Naive thymus-derived CD4-positive, alpha-beta T cell (primary cell): ENCODE results near the gene ESAM. TPM values are rescaled to one million over a fixed set of nuclear protein-coding genes. Genes with fewer than 3 reads are reported as not detected.
A peak's percentile ranks its signal among the peaks of the same experiment; 100 is the strongest.

ENCODE experiments used
- ATAC-seq: fragments of 150-1000 bp; cut with Tn5 transposase; 2 replicates; pipeline ENCODE4 v1.10.0; 2021; ENCODE audit warnings: mild to moderate bottlenecking, moderate library complexity
- CTCF ChIA-PET: fragments of 350-600 bp; sonication (Branson Sonifier 250); formaldehyde crosslinking; loops from one replicate; lab custom pipeline; 2021; ENCODE audit warnings: antibody characterized with exemption; lab: Charles Lee
- POLR2A ChIA-PET: fragments of 350-600 bp; sonication (Branson Sonifier 250); formaldehyde crosslinking; loops from one replicate; lab custom pipeline; 2021; ENCODE audit warnings: antibody characterized with exemption, inconsistent platforms; lab: Charles Lee
- DNase-seq, 9 donors: peaks; one replicate each; pipeline versions ENCODE4 v3.0.0 to v3.0.0-alpha.2; 2020 to 2022; ENCODE audit warnings: mixed read lengths in 1 of 9
- H3K27ac ChIP-seq: one replicate; pipeline ENCODE4 v1.7.0; 2013; ENCODE audit warnings: mild to moderate bottlenecking, low read depth, low read length, moderate library complexity
- H3K27me3 ChIP-seq, 2 donors: one replicate each; pipeline ENCODE4 v1.7.0; 2013; ENCODE audit warnings: low read length in 2 of 2, mild to moderate bottlenecking in 2 of 2, moderate library complexity in 2 of 2; ENCODE audit not compliant: control insufficient read depth in 2 of 2, insufficient read depth in 2 of 2
- H3K36me3 ChIP-seq, 3 experiments: 1 replicate in 2 of 3; 2 replicates in 1 of 3; pipeline ENCODE4 v1.7.0; 2013; ENCODE audit warnings: low read length in 3 of 3, mild to moderate bottlenecking in 3 of 3, moderate library complexity in 1 of 3; ENCODE audit not compliant: insufficient read depth in 3 of 3, control insufficient read depth in 2 of 3
- H3K4me1 ChIP-seq, 2 donors: one replicate each; pipeline ENCODE4 v1.7.0; 2013; ENCODE audit warnings: low read length in 2 of 2, mild to moderate bottlenecking in 2 of 2, moderate library complexity in 1 of 2; ENCODE audit not compliant: control insufficient read depth in 2 of 2, insufficient read depth in 2 of 2
- H3K4me3 ChIP-seq: 2 replicates; pipeline ENCODE4 v1.7.0; 2013; ENCODE audit warnings: mild to moderate bottlenecking, low read length
- H3K9me3 ChIP-seq, 3 experiments: 1 replicate in 2 of 3; 2 replicates in 1 of 3; pipeline ENCODE4 v1.7.0; 2013; ENCODE audit warnings: low read length in 3 of 3; ENCODE audit not compliant: control insufficient read depth in 2 of 3
- H3K27ac Mint-ChIP-seq, 9 donors: one replicate each; pipeline ENCODE4 v1.8.0; 2020 to 2022; ENCODE audit warnings: mixed read lengths in 9 of 9, mild to moderate bottlenecking in 8 of 9, moderate library complexity in 5 of 9, inconsistent platforms in 2 of 9
- H3K27me3 Mint-ChIP-seq, 5 donors: one replicate each; pipeline ENCODE4 v1.8.0; 2021 to 2022; ENCODE audit warnings: mixed read lengths in 5 of 5, mild to moderate bottlenecking in 1 of 5
- H3K36me3 Mint-ChIP-seq, 5 donors: one replicate each; pipeline ENCODE4 v1.8.0; 2020 to 2022; ENCODE audit warnings: mixed read lengths in 5 of 5, mild to moderate bottlenecking in 3 of 5, inconsistent platforms in 1 of 5
- H3K4me1 Mint-ChIP-seq, 7 donors: one replicate each; pipeline ENCODE4 v1.8.0; 2020 to 2022; ENCODE audit warnings: mixed read lengths in 7 of 7, mild to moderate bottlenecking in 3 of 7, inconsistent platforms in 1 of 7
- H3K4me3 Mint-ChIP-seq, 10 donors: one replicate each; pipeline ENCODE4 v1.8.0; 2020 to 2022; ENCODE audit warnings: mild to moderate bottlenecking in 10 of 10, mixed read lengths in 10 of 10, moderate library complexity in 6 of 10, inconsistent platforms in 2 of 10
- H3K9me3 Mint-ChIP-seq, 11 donors: one replicate each; pipeline ENCODE4 v1.8.0; 2020 to 2022; ENCODE audit warnings: mixed read lengths in 11 of 11, mild to moderate bottlenecking in 4 of 11, inconsistent platforms in 1 of 11, moderate library complexity in 1 of 11
- intact Hi-C, 2 donors: fragments of 100-400 bp; cut with micrococcal nuclease; formaldehyde crosslinking; loops; one replicate each; pipeline ENCODE4 v1.15.1; 2023
- polyA plus RNA-seq, 2 donors: library from polyadenylated mRNA; unstranded; fragments of 300-500 nt; fragmentation: Illumina TruSeq; gene quantifications; one replicate each; pipeline ENCODE4 v1.2.3, GENCODE V29; 2021
- total RNA-seq, 6 experiments: library from RNA in 5 of 6; stranded (reverse) in 5 of 6; gene quantifications; 1 replicate in 5 of 6; 2 replicates in 1 of 6; pipeline ENCODE4 v1.2.3 and lab custom pipeline; 2021 to 2026

ESAM gene
- total and polyA plus RNA-seq, 7 experiments from 2014 or later, result 0.39 to 4.1 (median 1.9) TPM

DNA sequence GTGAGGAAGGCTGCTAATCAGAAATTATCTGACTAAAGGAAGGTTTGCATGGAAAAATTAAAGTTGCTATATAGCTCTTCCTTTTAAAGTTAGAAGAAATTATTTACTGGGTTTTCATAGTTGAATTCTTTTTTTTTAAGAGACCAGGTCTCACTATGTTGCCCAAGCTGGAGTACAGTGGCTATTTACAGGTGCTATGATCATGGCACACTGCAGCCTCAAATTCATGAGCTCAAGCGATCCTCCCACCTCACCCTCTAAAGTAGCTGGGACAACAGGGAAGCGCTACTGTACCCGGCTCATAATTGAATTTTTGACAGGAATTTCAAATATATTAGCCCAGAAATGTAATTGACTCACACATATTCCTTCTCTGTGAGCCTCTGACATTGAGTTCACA, 34.2 kb upstream of the ESAM start:
- ATAC-seq (no peak), DNase-seq (no peak)
- Histone ChIP-seq H3K27me3 (no peaks in the 10 kb centered on the region), H3K4me3 (no peak overlapping the region), H3K4me1 (peaks cover 8 to 14% of the 10 kb centered on the region in 2 donors), H3K36me3 (peaks cover 0 to 3% (median 0%) of the 10 kb centered on the region in 3 experiments), H3K9me3 (no peaks in the 10 kb centered on the region), H3K27ac (no peak overlapping the region)
- Mint-ChIP-seq H3K4me3 (no peak overlapping the region), H3K4me1 (peaks cover 19 to 50% (median 42%) of the 10 kb centered on the region in 7 donors), H3K27ac (no peak overlapping the region), H3K9me3 (no peaks in the 10 kb centered on the region), H3K36me3 (no peaks in the 10 kb centered on the region), H3K27me3 (no peaks in the 10 kb centered on the region)
- POLR2A ChIA-PET, result interaction anchor here (0.6 to 1.1 kb wide), 2 partner anchors 9 to 124 kb away, joined by 3 read pairs; no protein-coding TSS in a partner anchor
- CTCF ChIA-PET, result interaction anchor here (5.4 kb wide), 1 partner anchor 126 kb away, joined by 51 read pairs; no protein-coding TSS in a partner anchor
- intact Hi-C loops, result loop anchor here in 1 of 2 donors (5.0 kb wide), 1 partner anchor 1091 kb away; the partner anchor contains the start of gene HYLS1

DNA sequence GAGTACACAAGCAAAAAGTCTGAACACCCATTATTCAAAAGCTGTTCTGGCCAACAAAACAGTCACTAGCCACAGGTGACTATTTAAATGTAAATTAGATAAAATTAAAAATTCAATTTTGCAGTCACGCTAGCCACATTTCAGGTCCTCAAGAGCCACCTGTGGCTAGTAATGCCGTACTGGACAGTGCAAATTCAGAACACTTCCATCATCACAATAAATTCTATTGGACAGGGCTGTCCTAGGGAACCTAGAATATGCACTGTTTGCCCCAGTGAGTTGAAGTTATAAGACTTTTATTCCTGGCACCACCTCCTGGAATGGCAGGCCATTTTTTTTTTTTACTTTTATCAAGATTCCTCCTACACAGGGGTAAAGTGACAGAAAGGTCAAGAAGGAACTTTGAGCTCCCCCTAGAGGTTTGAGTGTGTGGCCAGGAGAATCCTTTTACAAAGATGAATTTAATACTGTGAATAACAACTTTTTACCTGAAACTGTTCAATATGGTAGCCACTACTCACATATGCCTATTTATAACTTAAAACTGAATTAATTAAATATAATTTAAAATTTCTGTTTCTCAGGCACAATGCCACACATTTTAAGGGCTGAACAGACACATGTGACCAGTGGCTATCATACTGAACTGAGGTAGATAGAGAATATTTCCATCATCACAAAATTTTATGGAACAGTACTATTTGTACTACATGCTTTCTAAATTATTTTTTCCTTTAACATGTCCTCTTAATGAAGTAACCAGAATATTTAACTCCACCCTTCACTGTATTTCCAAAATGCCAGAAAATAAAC, 31.6 kb upstream of the ESAM start:
- Histone ChIP-seq H3K9me3 (no peaks in the 10 kb centered on the region), H3K4me1 (peaks cover 2 to 3% of the 10 kb centered on the region in 2 donors), H3K36me3 (no peaks in the 10 kb centered on the region), H3K27me3 (no peaks in the 10 kb centered on the region), H3K27ac (no peak overlapping the region), H3K4me3 (no peak overlapping the region)
- ChIA-PET CTCF (interaction anchor here (0.8 to 5.4 kb wide), 12 partner anchors 10 to 149 kb away, joined by 3 to 51 read pairs (median 4); partner anchors contain the start of genes SIAE and SPA17), POLR2A (interaction anchor here (1.1 to 1.4 kb wide), 4 partner anchors 18 to 47 kb away, joined by 3 to 9 read pairs (median 4); no protein-coding TSS in a partner anchor)
- Mint-ChIP-seq H3K9me3 (no peaks in the 10 kb centered on the region), H3K4me3 (no peak overlapping the region), H3K36me3 (no peaks in the 10 kb centered on the region), H3K4me1 (peaks cover 17 to 45% (median 41%) of the 10 kb centered on the region in 7 donors), H3K27me3 (no peaks in the 10 kb centered on the region), H3K27ac (peak overlapping the region in 1 of 9 donors; percentile 2)
- intact Hi-C loops, result loop anchor here (1.0 to 2.0 kb wide), 5 partner anchors 17 to 149 kb away; no protein-coding TSS in a partner anchor
- DNase-seq, result peak in 6 of 9 donors; percentile 5 to 50 (median 40)
- ATAC-seq, result peak; percentile 84

DNA sequence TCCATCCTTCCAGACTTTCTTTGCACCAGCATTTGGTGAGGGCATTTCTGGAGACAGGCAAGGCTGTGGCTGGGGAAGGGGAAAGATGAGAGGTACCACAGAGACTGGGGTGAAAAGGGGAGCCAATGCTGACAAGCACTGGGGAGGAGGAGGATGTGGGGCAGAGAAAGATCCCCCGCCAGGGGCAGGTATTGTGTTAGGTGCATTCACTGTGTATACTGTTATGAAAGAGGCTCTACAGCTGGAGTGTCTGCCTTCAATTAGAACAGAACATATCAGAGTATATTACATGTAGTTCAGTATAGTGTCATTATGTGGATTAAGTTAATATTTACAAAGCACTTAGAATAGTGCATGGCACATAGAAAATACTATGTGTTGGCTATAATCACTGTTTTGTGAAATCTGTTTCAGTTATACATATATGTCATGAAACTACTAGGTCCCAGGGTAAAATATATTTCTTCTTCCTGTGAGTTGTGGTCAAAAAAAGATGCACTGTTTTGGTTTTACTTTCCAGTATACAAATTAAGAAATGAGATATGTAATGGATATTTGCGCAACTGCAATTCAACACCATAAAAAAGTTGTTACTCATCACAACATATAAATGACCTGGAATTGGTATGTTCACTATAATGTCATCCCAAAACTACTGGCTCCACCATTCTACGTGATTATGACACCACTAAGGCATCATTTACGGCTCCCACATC, 29.7 kb upstream of the ESAM start:
- Histone ChIP-seq H3K9me3 (no peaks in the 10 kb centered on the region), H3K36me3 (no peaks in the 10 kb centered on the region), H3K4me1 (no peaks in the 10 kb centered on the region), H3K27me3 (no peaks in the 10 kb centered on the region), H3K27ac (no peak overlapping the region), H3K4me3 (no peak overlapping the region)
- H3K9me3 Mint-ChIP-seq, result no peaks in the 10 kb centered on the region
- peak overlapping the region in 1 of 10 donors; percentile 21 for H3K4me3 Mint-ChIP-seq
- ATAC-seq (no peak), DNase-seq (no peak)
- H3K27ac Mint-ChIP-seq, result peak overlapping the region in 1 of 9 donors; percentile 1
- H3K27me3 Mint-ChIP-seq, result no peaks in the 10 kb centered on the region
- intact Hi-C loops, result loop anchor here in 1 of 2 donors (2.0 kb wide), 1 partner anchor 15 kb away; no protein-coding TSS in a partner anchor
- ChIA-PET CTCF (interaction anchor here (0.7 to 5.4 kb wide), 2 partner anchors 122 to 171 kb away, joined by 3 to 51 read pairs; no protein-coding TSS in a partner anchor), POLR2A (no interaction called here)
- peaks cover 13 to 39% (median 31%) of the 10 kb centered on the region in 7 donors for H3K4me1 Mint-ChIP-seq
- H3K36me3 Mint-ChIP-seq, result no peaks in the 10 kb centered on the region

- Mint-ChIP-seq H3K27me3 (no peaks in the 10 kb centered on the region), H3K4me3 (no peak overlapping the region), H3K36me3 (no peaks in the 10 kb centered on the region), H3K4me1 (peaks cover 13 to 39% (median 31%) of the 10 kb centered on the region in 7 donors), H3K9me3 (no peaks in the 10 kb centered on the region), H3K27ac (no peak overlapping the region)
- ATAC-seq (no peak), DNase-seq (no peak)
- Histone ChIP-seq H3K9me3 (no peaks in the 10 kb centered on the region), H3K36me3 (no peaks in the 10 kb centered on the region), H3K4me1 (no peaks in the 10 kb centered on the region), H3K4me3 (no peak overlapping the region), H3K27ac (no peak overlapping the region), H3K27me3 (no peaks in the 10 kb centered on the region)
- intact Hi-C loops, result no loop called here
- CTCF ChIA-PET, result interaction anchor here (0.9 to 1.6 kb wide), 4 partner anchors 10 to 120 kb away, joined by 3 to 5 read pairs (median 3); no protein-coding TSS in a partner anchor
- POLR2A ChIA-PET, result no interaction called here
Observed at GRCh38 chr11:124788521-124788920, 26.4 kb upstream of the ESAM start.

GRCh38 chr11:124784051-124784450, 22.0 kb upstream of the ESAM start:
- H3K9me3 ChIP-seq, result no peaks in the 10 kb centered on the region
- no peak overlapping the region for H3K4me3 ChIP-seq
- intact Hi-C loops, result no loop called here
- H3K36me3 Mint-ChIP-seq, result peaks cover 0 to 4% (median 3%) of the 10 kb centered on the region in 5 donors
- ChIA-PET POLR2A (no interaction called here), CTCF (interaction anchor here (0.9 to 2.0 kb wide), 2 partner anchors 10 to 115 kb away, joined by 4 to 6 read pairs; no protein-coding TSS in a partner anchor)
- ATAC-seq (no peak), DNase-seq (no peak)
- H3K4me3 Mint-ChIP-seq, result no peak overlapping the region
- H3K4me1 Mint-ChIP-seq, result peaks cover 0 to 21% (median 7%) of the 10 kb centered on the region in 7 donors
- H3K27ac ChIP-seq, result no peak overlapping the region
- H3K27me3 Mint-ChIP-seq, result no peaks in the 10 kb centered on the region
- no peaks in the 10 kb centered on the region for H3K27me3 ChIP-seq
- H3K36me3 ChIP-seq, result no peaks in the 10 kb centered on the region
- no peaks in the 10 kb centered on the region for H3K9me3 Mint-ChIP-seq
- H3K4me1 ChIP-seq, result no peaks in the 10 kb centered on the region
- no peak overlapping the region for H3K27ac Mint-ChIP-seq

DNA sequence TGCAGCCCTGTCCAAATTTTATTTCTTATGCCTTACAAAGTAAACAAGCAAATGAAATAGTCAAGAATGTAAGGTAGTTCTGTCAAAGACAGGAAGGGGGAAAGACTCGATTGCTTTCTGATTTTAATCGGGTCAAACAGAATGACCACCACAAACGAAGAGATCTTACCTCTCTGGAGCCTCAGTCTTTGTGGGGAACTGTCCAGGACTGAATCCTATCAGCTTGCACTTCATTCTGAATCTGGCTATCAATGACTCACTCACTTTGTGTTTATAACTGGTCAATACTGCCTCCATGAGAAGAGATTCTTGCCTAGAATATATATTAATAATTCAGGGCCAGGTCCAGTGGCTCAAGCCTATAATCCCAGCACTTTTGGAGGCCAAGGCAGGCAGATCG, 20.9 kb upstream of the ESAM start:
- H3K4me1 ChIP-seq, result peaks cover 0 to 5% of the 10 kb centered on the region in 2 donors
- CTCF ChIA-PET, result interaction anchor here (0.6 to 2.0 kb wide), 3 partner anchors 19 to 140 kb away, joined by 3 to 8 read pairs (median 6); no protein-coding TSS in a partner anchor
- DNase-seq, result no peak
- Mint-ChIP-seq H3K36me3 (peaks cover 0 to 12% (median 6%) of the 10 kb centered on the region in 5 donors), H3K27me3 (no peaks in the 10 kb centered on the region), H3K4me3 (no peak overlapping the region), H3K9me3 (no peaks in the 10 kb centered on the region), H3K27ac (no peak overlapping the region), H3K4me1 (peaks cover 0 to 29% (median 14%) of the 10 kb centered on the region in 7 donors)
- POLR2A ChIA-PET, result no interaction called here
- H3K27me3 ChIP-seq, result no peaks in the 10 kb centered on the region
- no peak overlapping the region for H3K4me3 ChIP-seq
- intact Hi-C loops, result no loop called here
- H3K27ac ChIP-seq, result no peak overlapping the region
- H3K36me3 ChIP-seq, result no peaks in the 10 kb centered on the region
- H3K9me3 ChIP-seq, result no peaks in the 10 kb centered on the region
- ATAC-seq, result no peak
